ENCODE results near the gene PRUNE1. TPM values are rescaled to one million over a fixed set of nuclear protein-coding genes. Genes with fewer than 3 reads are reported as not detected.
A peak's percentile ranks its signal among the peaks of the same experiment; 100 is the strongest.

The PRUNE1 gene
- total RNA-seq, 2 donors from 2014 or later, result 20.4 to 21.5 TPM

- H3K9ac ChIP-seq (ENCODE audit: low read depth in 2 of 2, low read length in 2 of 2), result no peak overlapping the region
- intact Hi-C loops (cut with DNase I), result no loop called here
- no peak overlapping the region for H3K4me3 ChIP-seq
- no peaks in the 10 kb centered on the region for H3K36me3 ChIP-seq
- H3K9me3 ChIP-seq, result no peaks in the 10 kb centered on the region
- no peak for TF ChIP-seq CTCF (IDR thresholded peaks at IDR 0.05)
- H3K4me1 ChIP-seq, result no peaks in the 10 kb centered on the region
- H3K27ac ChIP-seq, result no peak overlapping the region
- no peak for DNase-seq
- H3K27me3 ChIP-seq, result no peaks in the 10 kb centered on the region
Observed at GRCh38 chr1:151001602-151002001, 6.6 kb upstream of the PRUNE1 start.

DNA sequence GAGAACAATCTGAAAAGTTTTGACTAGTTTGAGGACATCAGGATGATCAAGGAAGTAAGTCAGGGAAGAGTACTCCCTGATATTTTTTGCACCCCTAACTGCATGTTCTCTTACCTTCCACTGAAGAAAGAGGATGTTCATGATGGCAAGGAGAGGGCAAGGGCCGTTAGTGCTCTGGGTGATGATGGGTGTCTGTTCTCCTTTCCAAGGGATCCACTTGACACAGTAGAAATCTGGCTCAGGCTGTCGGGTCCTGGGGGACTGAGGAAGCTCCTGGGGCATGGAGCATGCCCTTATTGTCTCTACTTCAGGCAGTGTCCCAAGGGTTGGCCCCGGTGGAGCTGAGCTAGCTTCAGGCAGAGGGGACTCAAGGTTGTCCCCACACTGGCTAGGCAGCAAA, 6.2 kb upstream of the PRUNE1 start:
- Histone ChIP-seq H3K36me3 (no peaks in the 10 kb centered on the region), H3K27me3 (no peaks in the 10 kb centered on the region), H3K4me1 (peaks cover 3% of the 10 kb centered on the region), H3K9me3 (no peaks in the 10 kb centered on the region), H3K4me3 (no peak overlapping the region), H3K9ac (ENCODE audit: low read depth in 2 of 2, low read length in 2 of 2) (no peak overlapping the region), H3K27ac (no peak overlapping the region)
- intact Hi-C loops (cut with DNase I), result no loop called here
- DNase-seq, result no peak
- no peak for TF ChIP-seq CTCF (IDR thresholded peaks at IDR 0.05)

DNA sequence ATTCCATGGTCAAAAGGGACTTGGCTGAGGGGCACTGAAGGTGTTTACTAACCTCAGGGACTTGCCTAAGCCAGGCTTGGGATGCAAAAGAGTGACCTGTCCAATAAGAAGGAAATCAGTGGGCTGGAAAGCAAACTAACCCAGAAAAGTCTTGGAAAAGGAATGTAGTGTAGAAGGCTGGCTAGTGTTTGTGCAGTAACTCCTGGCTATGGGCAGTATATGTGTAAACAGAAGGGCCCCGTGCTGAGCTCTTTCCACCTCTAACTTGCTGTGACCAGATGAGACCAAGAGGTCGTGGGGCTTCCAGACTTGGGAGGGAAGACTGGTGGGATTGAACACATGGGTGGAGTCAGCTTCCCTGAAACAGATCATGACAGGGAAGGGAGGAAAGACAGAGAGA, 5.6 kb upstream of the PRUNE1 start:
- Histone ChIP-seq H3K27ac (no peak overlapping the region), H3K36me3 (no peaks in the 10 kb centered on the region), H3K9me3 (no peaks in the 10 kb centered on the region), H3K4me1 (peaks cover 8% of the 10 kb centered on the region), H3K4me3 (no peak overlapping the region), H3K9ac (ENCODE audit: low read depth in 2 of 2, low read length in 2 of 2) (no peak overlapping the region), H3K27me3 (no peaks in the 10 kb centered on the region)
- no peak for TF ChIP-seq CTCF (IDR thresholded peaks at IDR 0.05)
- DNase-seq, result no peak
- intact Hi-C loops (cut with DNase I), result no loop called here

GRCh38 chr1:151003180-151003579, 5.1 kb upstream of the PRUNE1 start:
- no peak for TF ChIP-seq CTCF (IDR thresholded peaks at IDR 0.05)
- H3K36me3 ChIP-seq, result no peaks in the 10 kb centered on the region
- H3K4me1 ChIP-seq, result peaks cover 10% of the 10 kb centered on the region
- no peak overlapping the region for H3K4me3 ChIP-seq
- H3K9ac ChIP-seq (ENCODE audit: low read depth in 2 of 2, low read length in 2 of 2), result peak overlapping the region in 1 of 2 donors; percentile 17
- H3K27me3 ChIP-seq, result no peaks in the 10 kb centered on the region
- H3K27ac ChIP-seq, result no peak overlapping the region
- no peaks in the 10 kb centered on the region for H3K9me3 ChIP-seq
- no peak for DNase-seq
- intact Hi-C loops (cut with DNase I), result no loop called here

- H3K27ac ChIP-seq, result peak overlapping the region; percentile 91
- no peaks in the 10 kb centered on the region for H3K27me3 ChIP-seq
- DNase-seq, result no peak
- no peak for TF ChIP-seq CTCF (IDR thresholded peaks at IDR 0.05)
- peak overlapping the region; percentile 82 to 92 for H3K9ac ChIP-seq (ENCODE audit: low read depth in 2 of 2, low read length in 2 of 2)
- no peaks in the 10 kb centered on the region for H3K9me3 ChIP-seq
- H3K36me3 ChIP-seq, result no peaks in the 10 kb centered on the region
- peak overlapping the region; percentile 38 for H3K4me3 ChIP-seq
- intact Hi-C loops (cut with DNase I), result loop anchor here (5.0 kb wide), 1 partner anchor 51 kb away; the partner anchor contains the start of gene CDC42SE1
- peaks cover 10% of the 10 kb centered on the region for H3K4me1 ChIP-seq
Observed at GRCh38 chr1:151005729-151006319, 2.4 kb upstream of the PRUNE1 start.

All from colonic mucosa (tissue), 4 donors.